Measurements from ENCODE around the gene GNB2. TPM values are rescaled to one million over a fixed set of nuclear protein-coding genes. Genes with fewer than 3 reads are reported as not detected.

Gene GNB2
- total RNA-seq, 1 experiment from 2014 or later, result 89.4 TPM

DNA sequence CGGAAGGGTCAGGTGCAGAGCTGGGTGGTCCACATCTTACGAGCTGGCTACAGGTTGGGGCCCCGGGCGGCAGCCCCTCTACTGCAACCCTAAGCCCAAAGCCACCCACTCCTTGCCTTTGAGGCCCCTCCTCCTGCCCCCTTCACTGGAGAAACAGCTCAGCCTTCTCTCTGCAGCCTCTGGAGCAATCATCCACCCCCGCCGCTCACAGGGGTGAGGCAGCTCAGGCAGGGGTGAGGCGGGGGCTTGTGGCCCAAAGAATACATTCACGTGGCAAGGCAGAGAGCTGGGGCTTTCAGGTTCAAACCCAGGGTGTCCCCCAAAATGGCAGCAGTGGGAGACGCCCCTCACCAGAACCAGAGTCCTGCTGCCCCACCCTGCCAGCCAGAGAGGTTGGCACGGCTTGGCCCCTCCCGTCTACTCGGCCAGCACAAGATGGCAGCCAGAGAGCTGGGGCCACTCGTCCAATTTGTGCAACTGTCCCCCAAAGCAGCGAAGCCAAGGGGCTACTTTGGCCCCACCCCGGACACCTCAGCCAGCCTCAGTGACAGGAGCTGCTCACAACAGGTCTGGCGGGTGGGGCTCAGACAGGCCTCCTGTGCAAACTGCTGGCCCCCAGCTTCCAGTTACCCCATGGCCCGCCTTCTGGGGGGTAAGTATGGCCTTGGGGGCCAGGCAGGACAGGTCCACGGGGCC lies 7.2 kb downstream of the GNB2 start:
- no peak for DNase-seq (ENCODE audit: low read depth)

DNA sequence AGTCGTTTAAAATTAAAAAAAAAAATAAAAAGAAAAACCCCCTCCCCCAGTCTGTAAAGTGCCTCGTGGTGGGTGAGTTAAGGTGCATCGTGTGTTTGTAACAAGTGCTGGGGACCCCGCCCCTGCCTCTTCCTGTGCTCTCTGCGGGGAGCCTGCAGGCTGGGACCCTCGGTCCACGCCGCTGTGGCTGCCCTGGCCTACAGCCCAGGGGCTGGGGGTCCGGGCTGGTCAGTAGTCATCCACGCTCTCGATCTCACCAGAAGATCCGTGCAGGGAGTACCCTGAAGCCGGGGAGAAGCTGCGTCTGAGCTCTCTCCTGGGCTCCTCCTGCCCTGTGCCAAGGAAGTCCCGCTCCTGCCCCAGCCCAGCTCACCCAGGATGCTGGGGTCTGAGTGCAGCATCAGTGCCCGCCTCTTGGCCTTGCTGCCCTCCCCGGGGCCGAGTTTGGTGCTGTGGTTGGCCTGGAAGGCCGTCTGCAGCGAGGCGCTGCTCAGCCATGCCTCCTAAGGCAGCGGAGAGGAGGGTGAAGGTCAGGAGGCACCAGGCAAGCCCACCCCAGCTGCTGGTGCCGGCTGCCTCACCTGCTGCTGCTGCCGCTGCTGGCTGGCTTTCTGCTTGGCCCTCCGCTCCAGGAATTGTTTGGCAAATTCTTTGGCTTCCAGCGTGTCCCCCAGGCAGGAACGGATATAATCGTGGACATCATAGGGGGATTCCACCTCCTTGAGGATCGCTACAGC lies 8.1 kb downstream of the GNB2 start:
- DNase-seq (ENCODE audit: low read depth), result no peak

DNA sequence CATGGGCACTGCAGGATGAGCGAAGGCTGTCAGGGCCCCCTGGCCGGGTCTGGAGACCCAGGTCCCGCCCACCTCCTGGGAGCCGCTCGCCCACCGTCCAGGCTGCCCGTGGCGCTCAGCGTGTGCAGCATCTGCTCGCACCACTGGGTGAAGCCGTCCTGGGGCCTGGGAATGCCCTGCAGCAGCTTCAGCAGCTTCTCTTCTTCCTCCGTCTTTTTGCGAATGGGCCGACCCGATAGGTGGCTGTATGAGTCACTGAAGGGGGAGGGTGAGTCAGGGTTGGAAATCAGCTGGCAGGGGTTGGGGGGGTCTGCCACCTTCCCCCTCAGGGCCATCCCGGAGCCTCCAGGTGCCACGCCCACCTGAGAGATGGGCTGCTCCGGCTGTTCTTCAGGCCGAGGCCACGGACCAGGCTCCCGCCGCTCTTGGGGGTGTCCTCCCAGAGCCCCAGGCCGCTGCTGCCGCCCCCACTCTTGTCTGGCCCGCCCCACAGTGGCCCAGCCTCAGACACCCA lies 8.7 kb downstream of the GNB2 start:
- DNase-seq (ENCODE audit: low read depth), result peak; percentile 75

DNA sequence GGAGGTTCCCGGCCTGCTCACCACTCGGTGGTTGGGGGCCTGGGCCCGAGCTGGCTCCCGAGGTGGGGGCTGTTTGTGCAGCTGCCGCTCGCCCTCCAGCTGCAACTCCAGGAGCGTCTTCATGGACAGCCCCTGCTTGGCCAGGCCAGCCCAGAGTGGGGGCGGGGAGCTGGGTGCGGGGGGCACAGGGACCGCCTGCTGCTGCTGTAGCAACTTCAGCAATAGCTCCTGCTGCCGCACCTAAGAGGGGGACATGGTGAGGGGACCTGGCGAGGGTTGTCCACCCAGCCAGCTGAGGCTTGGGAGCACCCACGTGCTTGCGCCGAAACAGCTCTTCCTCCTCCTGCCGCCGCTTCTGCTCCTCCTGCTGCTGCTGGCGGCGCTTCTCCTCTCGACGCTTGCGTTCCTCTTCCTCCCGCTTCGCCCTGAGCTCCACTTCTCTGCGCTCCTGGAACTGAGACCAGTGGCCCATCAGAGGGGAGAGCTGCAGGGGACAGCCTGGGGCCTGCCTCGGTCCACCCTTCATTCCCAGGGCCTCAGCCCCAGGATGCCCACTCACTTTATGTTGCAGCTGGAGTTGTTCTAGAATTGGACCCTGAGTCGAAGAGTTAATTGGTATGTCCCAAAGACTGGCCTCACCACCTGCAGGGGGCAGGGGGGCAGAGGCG lies 9.6 kb downstream of the GNB2 start:
- DNase-seq (ENCODE audit: low read depth), result no peak

DNA sequence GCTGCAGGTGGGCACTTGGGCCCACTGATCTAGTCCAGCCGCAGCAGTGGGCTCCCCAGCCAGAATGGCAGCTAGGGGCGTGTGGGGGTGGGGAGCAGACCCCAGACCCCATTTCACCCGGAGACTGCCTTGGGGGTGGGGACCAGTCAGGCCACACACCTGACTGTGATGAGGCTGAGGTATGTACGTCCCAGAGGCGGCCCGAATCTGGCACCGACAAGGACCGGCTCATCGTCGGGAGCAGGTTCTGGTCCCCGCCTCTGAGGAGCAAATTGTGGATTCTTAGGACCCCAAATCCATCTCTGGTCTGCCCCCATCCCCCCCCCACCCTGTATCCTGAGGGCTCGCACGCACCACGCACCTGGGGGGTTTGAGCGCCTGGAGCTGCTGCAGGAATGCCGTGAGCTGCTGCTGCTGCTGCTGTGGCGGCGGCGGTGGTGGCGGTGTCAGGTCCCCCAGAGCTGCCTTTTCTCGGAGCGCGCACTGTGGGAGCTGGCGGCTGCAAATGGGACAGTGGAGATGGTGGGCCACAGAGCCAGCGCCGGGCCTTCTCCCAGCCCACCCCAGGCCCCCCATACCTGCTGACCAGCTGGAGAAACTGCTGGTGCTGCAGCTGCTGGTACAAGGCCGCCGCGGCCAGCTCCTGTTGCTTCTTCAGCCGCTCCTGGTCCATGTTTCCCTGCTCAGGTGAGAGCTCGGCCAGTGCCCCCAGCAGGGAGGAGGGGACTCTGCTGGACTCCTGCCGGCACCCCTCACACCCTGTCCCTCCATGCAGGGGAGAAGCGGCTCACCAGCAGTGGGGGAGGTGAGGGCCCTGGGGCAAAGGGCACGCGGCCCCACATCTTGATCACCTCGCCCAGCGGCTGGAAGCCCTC lies 10.4 kb downstream of the GNB2 start:
- DNase-seq (ENCODE audit: low read depth), result no peak

DNA sequence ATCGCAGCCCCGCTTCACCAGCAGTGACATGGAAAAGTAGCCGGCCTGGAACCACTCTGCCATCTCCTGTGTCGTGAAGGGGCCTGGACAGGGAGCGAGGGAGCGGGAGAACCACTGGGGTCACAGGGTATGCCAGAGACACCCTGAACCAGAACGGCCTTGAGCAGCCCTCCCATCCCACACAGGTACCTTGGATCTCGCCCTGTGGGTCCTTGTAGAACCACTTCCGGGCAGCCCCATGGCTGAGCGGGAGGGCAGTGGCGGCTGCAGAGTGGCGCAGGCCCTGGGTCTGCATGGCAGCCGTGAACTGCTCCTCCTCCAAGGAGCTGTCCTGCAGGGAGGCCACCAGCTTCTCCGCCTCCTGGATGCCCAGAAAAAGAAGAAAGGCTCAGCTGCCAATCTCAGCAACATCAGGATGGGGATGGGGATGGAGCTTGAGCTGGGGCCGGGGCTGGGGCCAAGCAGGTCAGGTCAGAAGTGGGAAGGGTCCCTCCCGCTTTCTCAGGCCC lies 11.0 kb downstream of the GNB2 start:
- no peak for DNase-seq (ENCODE audit: low read depth)

DNA sequence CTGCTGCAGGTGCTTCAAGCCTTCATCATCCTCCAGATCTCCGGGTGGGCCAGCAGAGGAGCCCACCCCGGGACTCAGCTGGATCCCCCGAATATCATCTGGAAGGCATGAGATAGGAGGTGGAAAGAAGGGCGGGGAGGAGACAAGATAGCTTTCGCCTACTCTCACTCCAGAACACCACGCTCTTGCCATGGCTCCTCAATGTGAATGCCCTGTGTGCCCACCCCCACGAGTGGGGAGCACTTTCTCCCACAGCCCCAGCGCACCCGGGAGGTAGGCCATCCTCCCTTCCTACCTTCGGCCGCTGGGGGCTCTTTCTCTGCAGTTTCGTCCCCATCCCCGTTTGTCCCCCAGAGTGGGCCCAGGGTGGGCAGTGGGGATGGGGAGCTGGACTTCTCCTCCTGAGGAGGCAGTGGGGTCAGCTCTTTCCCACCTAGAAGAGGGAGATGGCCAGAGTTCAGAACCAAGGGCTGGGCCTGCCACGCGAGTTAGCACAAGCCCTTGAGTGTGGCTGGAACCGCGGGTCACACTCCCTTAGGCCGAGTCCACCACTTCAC lies 11.6 kb downstream of the GNB2 start:
- no peak for DNase-seq (ENCODE audit: low read depth)

DNA sequence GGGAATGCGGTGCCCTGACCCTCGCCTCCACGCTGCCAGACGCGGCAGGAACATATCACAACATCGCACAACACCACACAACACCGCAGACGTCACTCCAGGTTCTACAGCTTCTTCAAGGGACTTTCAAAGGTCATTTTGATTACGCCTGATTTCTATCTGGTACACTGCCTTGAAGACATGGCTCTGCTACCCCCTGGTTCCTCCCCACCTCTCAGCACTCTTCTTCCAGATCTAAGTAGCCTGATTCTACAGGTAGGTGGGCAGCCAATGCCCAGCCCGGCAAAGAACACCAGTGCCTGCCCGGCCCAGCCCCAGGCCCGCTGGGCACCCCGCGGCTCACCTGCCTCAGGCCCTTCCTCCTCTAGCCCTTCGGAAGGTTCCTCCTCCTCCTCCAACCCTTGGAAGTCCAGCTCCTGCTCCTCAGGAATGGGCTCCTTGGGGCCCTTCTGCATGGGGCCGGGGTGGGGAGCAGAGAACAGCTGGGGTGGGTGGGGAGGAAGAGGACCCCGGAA lies 12.1 kb downstream of the GNB2 start:
- DNase-seq (ENCODE audit: low read depth), result no peak

DNA sequence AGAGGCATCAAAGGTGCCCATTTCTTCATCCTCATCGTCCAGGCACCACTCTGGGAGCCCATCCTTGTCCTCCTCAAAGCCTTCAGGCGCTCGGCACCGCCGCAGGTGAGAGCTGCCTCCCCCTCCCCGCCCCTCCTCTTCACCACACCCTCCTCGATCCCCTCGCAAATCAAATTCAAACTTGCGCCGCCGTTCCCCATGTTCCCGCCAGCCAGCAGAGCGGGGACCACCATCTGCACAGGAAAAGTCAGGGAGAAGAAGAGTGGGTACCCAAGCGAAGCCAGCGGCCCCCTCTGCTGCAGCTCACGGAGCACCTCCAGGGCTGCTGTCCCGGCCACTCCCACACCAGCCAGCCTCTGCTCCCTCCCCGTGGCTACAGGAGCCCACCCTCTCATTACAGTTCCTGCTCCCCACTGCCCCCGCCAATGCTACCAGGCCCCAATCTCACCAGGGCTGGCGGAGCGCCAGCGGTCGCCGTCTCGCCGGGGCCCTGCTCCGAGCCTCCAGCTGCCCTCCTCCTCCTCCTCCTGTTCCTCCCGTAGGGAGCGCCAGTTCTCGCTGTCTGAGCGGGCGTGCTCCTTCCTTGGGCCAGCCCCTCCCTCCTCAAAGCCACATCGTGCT lies 12.8 kb downstream of the GNB2 start:
- DNase-seq (ENCODE audit: low read depth), result no peak

DNA sequence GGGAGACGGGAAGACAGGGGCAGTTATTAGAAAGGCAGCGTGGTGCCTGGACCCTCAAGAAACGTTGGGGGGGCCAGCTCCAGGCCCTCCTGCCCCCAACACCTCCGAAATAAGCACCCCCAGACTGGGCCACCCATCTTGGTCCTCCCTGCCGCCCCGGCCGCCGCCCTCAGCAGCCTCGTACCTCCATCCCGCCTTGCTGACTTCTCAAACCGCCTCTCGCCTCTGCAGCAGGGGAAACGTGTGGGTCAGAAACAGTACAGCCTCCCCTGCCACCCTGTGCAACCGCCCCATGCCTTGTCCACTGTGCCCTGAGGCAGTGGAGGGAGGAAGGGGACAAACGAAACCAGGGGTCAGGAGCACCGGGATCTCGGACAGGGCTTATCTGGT lies 13.3 kb downstream of the GNB2 start:
- no peak for DNase-seq (ENCODE audit: low read depth)

DNA sequence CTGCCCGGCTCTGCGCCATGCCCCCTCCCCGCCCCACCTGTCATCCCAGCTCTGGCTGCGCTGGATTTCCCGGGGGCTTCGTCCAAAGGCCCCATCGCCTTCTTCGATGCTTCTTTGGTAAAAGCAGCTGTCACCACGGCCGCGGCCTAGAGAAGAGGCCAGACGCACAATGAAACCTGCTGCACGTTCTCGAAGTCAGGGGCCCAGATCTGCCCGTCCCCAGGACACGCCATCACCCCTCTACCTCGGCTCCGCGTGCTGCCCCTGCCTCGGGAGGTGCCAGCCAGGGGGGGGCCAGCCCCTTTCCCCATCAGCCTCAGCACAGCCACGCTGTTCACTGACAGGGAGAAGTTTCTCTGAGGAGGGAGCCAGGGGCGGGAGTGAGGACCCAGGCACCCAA lies 13.7 kb downstream of the GNB2 start:
- DNase-seq (ENCODE audit: low read depth), result no peak

DNA sequence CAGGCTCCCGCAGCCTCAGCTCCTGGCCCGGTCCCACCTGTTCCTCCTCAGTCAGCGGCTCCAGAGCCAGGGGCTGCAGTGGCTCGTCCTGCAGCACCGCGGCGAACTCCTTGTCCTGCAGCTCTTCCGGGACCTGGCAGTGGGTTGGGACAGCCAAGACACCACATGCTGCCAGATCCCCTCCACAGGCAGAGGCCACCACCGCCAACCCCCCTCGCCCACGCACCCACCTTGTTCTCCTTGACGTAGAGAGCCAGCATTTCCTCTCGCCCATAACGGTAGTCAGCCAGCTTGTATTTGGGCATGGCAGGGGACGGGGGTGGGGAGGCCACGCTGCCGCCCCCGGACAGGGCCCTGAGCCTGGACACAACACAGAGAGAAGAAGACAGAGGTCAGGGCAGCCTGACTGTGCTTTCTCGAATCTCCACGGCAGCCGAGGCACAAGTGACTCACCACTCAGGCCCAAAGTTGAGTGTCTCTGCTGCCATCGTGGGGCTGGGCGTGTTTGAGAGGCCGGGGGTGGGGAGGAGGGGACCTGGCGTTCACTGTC lies 14.3 kb downstream of the GNB2 start:
- DNase-seq (ENCODE audit: low read depth), result no peak

DNA sequence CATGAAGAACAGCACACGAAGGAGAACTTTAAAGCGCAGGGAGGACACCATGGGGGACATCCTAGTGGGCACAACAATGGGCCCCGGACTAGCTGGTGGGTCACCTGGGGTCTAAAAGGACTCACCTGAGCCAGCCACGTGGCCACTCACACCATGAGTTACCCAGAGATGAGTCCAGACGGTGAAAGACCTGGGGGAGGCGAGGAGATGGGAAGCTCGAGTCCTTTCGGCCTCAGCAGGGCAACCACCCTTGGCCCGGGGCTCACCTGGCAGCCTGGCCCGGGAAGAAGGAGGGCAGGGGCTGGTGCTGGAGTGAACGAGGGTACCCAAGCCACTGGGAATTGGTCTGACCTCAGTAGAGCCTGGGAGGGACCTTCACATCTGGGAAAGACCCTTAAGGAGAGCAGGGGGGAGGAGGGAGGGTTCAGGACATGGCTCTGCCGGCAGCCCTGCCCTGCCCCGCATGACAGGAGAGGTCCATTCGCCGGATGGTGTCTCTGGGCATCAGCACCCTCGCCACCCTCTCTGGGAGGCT lies 14.9 kb downstream of the GNB2 start:
- DNase-seq (ENCODE audit: low read depth), result no peak

DNA sequence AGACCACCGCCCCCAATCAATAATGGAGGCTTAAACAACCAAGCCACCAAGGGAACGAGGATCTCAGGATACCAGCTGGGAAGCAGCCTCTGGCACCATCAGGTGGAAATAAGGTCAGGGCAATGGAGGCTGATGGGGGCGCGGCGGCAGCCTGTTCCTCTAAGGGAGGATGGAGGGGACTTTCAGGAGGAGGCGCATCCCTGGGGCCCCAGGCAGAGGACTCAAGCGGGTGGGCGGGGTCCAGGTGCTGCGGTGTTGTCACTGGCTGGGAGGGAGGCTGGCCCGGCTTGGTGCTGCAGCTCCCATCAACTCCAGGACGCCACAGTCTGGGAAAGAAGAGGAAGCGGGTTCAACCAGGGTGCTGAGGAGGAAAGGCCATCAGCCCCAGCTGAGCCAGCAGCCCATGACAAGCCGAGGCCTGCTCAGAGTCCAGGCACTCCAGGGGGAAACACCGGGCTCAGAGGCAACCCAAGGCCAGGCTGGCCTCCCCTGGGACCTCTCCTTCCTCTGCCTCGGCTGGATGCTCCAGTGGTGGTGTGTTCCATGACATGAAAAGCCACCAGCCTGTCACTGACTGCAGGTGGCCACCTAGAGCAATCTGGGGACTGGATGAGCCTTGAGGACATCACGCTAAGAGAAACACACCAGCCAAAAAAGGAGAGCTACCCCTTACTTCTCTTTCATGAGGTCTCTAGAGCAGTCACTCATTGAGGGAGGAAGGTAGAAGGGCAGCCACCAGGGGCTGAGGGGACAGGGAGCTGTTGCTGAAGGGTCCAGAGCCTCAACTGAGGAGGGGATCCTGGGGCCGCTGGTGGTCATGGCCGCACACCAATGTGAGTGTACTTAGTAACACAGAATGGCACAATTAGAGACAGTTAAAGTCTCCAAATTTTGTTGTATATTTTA lies 15.9 kb downstream of the GNB2 start:
- DNase-seq (ENCODE audit: low read depth), result no peak

DNA sequence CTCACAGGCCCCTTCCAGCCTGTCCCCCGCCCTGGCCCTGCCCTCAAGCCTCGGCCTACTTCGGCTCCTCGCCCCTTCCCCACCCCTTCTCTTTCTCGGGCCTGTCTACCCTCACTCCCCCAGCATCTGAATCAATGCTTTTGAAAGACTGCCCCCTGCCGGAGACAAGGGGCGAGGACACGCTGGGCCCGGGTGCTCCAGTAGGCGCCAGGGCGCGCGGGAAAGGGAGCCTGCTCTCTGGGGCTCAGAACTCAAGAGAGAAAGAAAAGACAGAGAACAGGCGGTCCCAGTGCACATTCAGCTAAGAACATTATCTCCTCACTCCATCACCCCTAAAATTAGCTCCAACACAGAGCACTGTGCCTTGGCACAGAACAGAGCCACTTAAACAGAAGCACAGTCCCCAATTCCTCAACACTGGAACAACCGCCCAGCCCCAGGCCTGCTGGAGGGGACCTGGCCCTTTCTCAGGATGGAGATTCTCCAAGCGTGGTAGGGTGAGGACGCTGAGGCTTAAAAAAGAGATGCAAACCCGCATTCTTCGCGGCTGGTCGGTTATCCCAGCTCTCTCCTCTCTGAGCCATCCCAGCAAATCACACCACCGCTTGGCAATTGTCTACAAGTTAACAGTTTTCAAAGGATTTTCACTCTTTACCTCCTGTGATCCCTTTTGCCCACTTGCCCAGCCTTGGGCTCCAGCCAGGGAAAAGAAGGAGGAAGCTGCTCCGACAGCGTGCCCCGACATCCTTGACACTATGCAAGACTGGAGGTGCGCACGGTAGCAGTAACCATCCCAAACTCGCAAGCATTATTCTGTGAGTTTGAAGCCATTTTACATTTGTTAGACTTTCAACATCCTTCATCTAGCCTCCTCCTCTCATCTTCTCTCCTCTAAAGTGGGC lies 18.4 kb downstream of the GNB2 start:
- DNase-seq (ENCODE audit: low read depth), result peak; percentile 64

DNA sequence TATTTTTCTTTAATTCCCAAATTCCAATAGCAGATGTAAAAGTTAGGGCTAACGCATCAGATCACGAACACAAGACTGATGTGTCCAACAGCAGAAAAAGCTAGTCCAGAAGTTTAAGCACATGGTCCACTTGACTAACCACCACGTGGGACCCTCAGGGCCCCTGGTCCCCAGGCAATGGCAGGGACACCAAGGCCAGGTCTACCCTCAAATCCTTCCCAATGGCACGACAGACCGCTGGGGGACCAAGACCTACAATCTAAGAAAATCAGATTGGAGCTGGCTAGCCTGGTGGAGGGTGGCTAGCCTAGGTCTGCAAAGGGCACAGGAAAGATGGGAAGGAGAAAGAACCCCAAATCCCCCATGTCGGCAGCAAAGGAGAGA lies 19.0 kb downstream of the GNB2 start:
- no peak for DNase-seq (ENCODE audit: low read depth)

DNA sequence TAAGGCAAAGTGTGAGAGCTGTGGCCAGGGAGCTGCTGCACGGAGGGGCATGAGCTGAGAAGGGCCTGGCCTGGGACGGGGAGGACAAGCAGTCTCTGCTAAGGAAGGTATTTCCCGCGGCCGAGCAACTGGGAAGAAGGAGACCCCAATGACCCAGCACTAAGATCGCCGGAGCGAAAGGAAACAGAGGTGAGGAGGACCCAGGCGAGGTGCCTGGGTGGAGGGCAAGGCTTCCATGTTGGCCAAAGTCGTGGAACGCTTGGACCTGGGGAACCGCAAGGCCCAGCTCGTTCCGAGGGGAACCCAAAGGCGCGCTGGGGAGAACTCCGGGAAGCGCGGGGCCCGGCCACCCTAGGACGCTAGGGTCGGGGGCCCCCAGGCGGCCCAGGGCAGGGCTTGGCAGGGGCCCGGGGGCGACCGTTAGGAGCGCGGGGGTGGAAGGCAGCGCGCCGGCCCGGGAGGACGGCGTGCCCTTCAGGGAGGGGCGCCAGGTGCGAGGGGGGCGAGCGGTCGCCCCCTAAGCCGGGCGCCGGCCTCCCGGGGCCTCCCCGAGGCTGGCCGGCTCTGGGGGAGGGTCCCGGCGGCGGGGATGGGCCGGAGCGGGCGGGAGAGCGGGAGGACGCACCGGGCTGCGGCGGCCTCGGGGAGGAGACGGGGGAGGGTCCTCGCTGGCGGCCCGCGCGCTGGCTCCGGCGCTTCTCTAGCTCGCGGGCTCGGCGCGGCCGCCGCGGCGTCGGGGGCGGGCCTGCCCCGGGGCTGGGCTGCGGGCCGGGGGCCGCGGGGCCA lies 20.0 kb downstream of the GNB2 start:
- DNase-seq (ENCODE audit: low read depth), result no peak
